Measurements from ENCODE around the gene CERS2.

The CERS2 gene

GRCh38 chr1:150969626-150970025 lies 5.0 kb downstream of the CERS2 start:
- DNase-seq (ENCODE audit: low read depth in 2 of 2), result no peak
- H3K4me3 ChIP-seq (replicated peaks in 1 of 2; ENCODE audit: low read depth in 2 of 2, low read length in 2 of 2), result no peak overlapping the region
- TF ChIP-seq CTCF (IDR thresholded peaks at IDR 0.05; ENCODE audit: low read depth, low read length), result no peak

- DNase-seq (ENCODE audit: low read depth in 2 of 2), result no peak
- H3K4me3 ChIP-seq (replicated peaks in 1 of 2; ENCODE audit: low read depth in 2 of 2, low read length in 2 of 2), result no peak overlapping the region
- TF ChIP-seq CTCF (IDR thresholded peaks at IDR 0.05; ENCODE audit: low read depth, low read length), result no peak
Observed at GRCh38 chr1:150968491-150968890, 6.1 kb downstream of the CERS2 start.

- no peak for TF ChIP-seq CTCF (IDR thresholded peaks at IDR 0.05; ENCODE audit: low read depth, low read length)
- H3K4me3 ChIP-seq (replicated peaks in 1 of 2; ENCODE audit: low read depth in 2 of 2, low read length in 2 of 2), result no peak overlapping the region
- DNase-seq (ENCODE audit: low read depth in 2 of 2), result no peak
Observed at GRCh38 chr1:150967936-150968335, 6.7 kb downstream of the CERS2 start.

- DNase-seq (ENCODE audit: low read depth in 2 of 2), result no peak
- H3K4me3 ChIP-seq (replicated peaks in 1 of 2; ENCODE audit: low read depth in 2 of 2, low read length in 2 of 2), result no peak overlapping the region
- no peak for TF ChIP-seq CTCF (IDR thresholded peaks at IDR 0.05; ENCODE audit: low read depth, low read length)
Observed at GRCh38 chr1:150966011-150966410, 8.6 kb downstream of the CERS2 start.

GRCh38 chr1:150965605-150966004 lies 9.0 kb downstream of the CERS2 start:
- no peak overlapping the region for H3K4me3 ChIP-seq (replicated peaks in 1 of 2; ENCODE audit: low read depth in 2 of 2, low read length in 2 of 2)
- no peak for DNase-seq (ENCODE audit: low read depth in 2 of 2)
- no peak for TF ChIP-seq CTCF (IDR thresholded peaks at IDR 0.05; ENCODE audit: low read depth, low read length)

GRCh38 chr1:150964164-150964489 lies 10.5 kb downstream of the CERS2 start:
- no peak overlapping the region for H3K4me3 ChIP-seq (replicated peaks in 1 of 2; ENCODE audit: low read depth in 2 of 2, low read length in 2 of 2)
- no peak for TF ChIP-seq CTCF (IDR thresholded peaks at IDR 0.05; ENCODE audit: low read depth, low read length)
- no peak for DNase-seq (ENCODE audit: low read depth in 2 of 2)

- DNase-seq (ENCODE audit: low read depth in 2 of 2), result no peak
- no peak for TF ChIP-seq CTCF (IDR thresholded peaks at IDR 0.05; ENCODE audit: low read depth, low read length)
- H3K4me3 ChIP-seq (replicated peaks in 1 of 2; ENCODE audit: low read depth in 2 of 2, low read length in 2 of 2), result no peak overlapping the region
Observed at GRCh38 chr1:150963321-150964163, 11.1 kb downstream of the CERS2 start.

Measured in cardiac fibroblast (primary cell).